ENCODE results near the gene GLI1. TPM values are rescaled to one million over a fixed set of nuclear protein-coding genes. Genes with fewer than 3 reads are reported as not detected.

The GLI1 gene
- total RNA-seq, 1 experiment from 2014 or later = 25.8 TPM

- no peak overlapping the region for H4K91ac ChIP-seq (ENCODE audit: insufficient read length, low read depth, low read length)
- no peaks in the 10 kb centered on the region; a peak in 2 of 7 replicates for H3K36me3 Mint-ChIP-seq (ENCODE audit: insufficient read depth in 1 of 3, low read depth in 3 of 3)
- no peak overlapping the region for H2BK20ac ChIP-seq (ENCODE audit: low read depth, low read length, poor library complexity, severe bottlenecking)
- no peak for TF ChIP-seq CTCF (conservative IDR thresholded peaks at IDR 0.05)
- no peak overlapping the region for H2AK5ac ChIP-seq (ENCODE audit: insufficient read length, low read length)
- peaks cover 30% of the 10 kb centered on the region for H3K27me3 ChIP-seq (ENCODE audit: insufficient read depth, low read length)
- peaks cover 3% of the 10 kb centered on the region for H4K20me1 ChIP-seq (ENCODE audit: control insufficient read depth, insufficient read depth, insufficient read length)
- H3K27me3 Mint-ChIP-seq (ENCODE audit: low read depth) = peaks cover 60% of the 10 kb centered on the region
- no peak overlapping the region for H3K23ac ChIP-seq (ENCODE audit: insufficient read length, low read depth, low read length)
- H3K27ac ChIP-seq (ENCODE audit: insufficient read length, low read depth, low read length) = no peak overlapping the region
- no peak overlapping the region for H3K27ac Mint-ChIP-seq
- no peak overlapping the region for H4K8ac ChIP-seq (replicated peaks; ENCODE audit: insufficient read length, low read depth, low read length)
- H2AFZ ChIP-seq (ENCODE audit: low read length) = no peak overlapping the region
- no peaks in the 10 kb centered on the region for H3K9me3 Mint-ChIP-seq
- no peak overlapping the region for H2BK120ac ChIP-seq (ENCODE audit: low read depth, low read length, poor library complexity, severe bottlenecking)
- no peaks in the 10 kb centered on the region for H3K79me1 ChIP-seq (ENCODE audit: insufficient read depth, low read depth, low read length, poor library complexity, severe bottlenecking)
- no peak overlapping the region for H3K56ac ChIP-seq (ENCODE audit: insufficient read length, low read depth, low read length)
- no peak overlapping the region for H3T11ph ChIP-seq (ENCODE audit: low read length)
- peaks cover 33 to 34% of the 10 kb centered on the region in 2 experiments for H3K4me1 Mint-ChIP-seq
- DNase-seq = no peak
- no peak overlapping the region for H3K4ac ChIP-seq (ENCODE audit: low read depth, low read length)
- H3K4me2 ChIP-seq (ENCODE audit: insufficient read depth, insufficient read length, low read length) = no peak overlapping the region
- no peak overlapping the region for H2BK12ac ChIP-seq (ENCODE audit: insufficient read length, low read depth, low read length)
- H3K9me3 ChIP-seq (ENCODE audit: control insufficient read depth, low read depth, low read length) = no peaks in the 10 kb centered on the region
- H3K18ac ChIP-seq (ENCODE audit: insufficient read length, low read depth, low read length) = no peak overlapping the region
- peaks cover 15% of the 10 kb centered on the region for H3K23me2 ChIP-seq (ENCODE audit: insufficient read length, low read depth, low read length, poor library complexity, severe bottlenecking)
- H3K14ac ChIP-seq (ENCODE audit: insufficient read depth, low read length) = no peak overlapping the region
- H3K79me2 ChIP-seq (ENCODE audit: insufficient read depth, low read length) = no peaks in the 10 kb centered on the region
- peaks cover 3% of the 10 kb centered on the region; the same call in 1 of the 2 replicates for H3K4me1 ChIP-seq (ENCODE audit: insufficient read depth, low read length)
- H3K9ac ChIP-seq (ENCODE audit: extremely low read depth, insufficient read length, low read length) = no peak overlapping the region
- no peak overlapping the region for H3K4me3 Mint-ChIP-seq
- no peak overlapping the region for H2BK5ac ChIP-seq (ENCODE audit: insufficient read length, low read length)
- no peak overlapping the region for H4K5ac ChIP-seq (ENCODE audit: insufficient read length, low read depth, low read length)
- no peak overlapping the region for H2BK15ac ChIP-seq (ENCODE audit: low read depth, low read length)
- WGBS (ENCODE audit: extremely low coverage, insufficient read length, low lambda C conversion rate) = no CpG with 5 or more reads among the region's 10 CpGs
These were observed 19.4 kb downstream of the GLI1 start for GRCh38 chr12:57479043-57479375.

All from H9 (cell line).